ENCODE results near the gene MERTK.
"Not testable (repeated sequence)": the region's sequence is repeated elsewhere in the genome, so short reads cannot be mapped to it uniquely, and the experiment has no call there.

DNA sequence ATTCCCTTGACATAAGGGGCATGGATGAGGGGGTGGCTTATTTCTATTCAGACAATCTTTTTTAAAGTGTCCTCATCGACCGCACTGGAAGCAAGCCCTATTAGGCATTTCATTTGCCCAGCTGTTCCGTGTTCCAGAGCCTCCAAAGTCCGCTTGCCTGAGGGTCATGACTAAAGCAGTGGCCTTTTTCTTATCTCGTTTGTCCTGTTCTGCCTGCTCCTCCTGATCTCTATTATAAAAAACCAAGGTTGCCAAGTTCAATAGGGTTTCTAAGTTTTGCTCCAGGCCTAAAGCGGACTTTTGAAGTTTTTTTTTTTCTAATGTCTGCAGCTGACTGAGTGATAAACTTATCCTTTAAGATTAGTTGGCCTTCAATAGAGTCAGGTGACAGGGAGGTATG lies 143.1 kb downstream of the MERTK start:
- not testable (repeated sequence) for TF ChIP-seq CTCF, POLR2A, EP300, POLR2AphosphoS5 (IDR thresholded peaks at IDR 0.05)

Measured in suprapubic skin (tissue), 4 donors.